DND-41 (cell line): Measurements from ENCODE around the gene DSCAML1.

Source experiments
- ATAC-seq: fragments of 200-7000 bp; cut with Tn5 transposase; 3 replicates; pipeline ENCODE4 v1.9.1; 2021; ENCODE audit warnings: low read depth; ENCODE audit not compliant: insufficient read depth
- DNase-seq: peaks from one replicate; pipeline ENCODE4 v3.0.0-alpha.2; 2020
- H2AFZ ChIP-seq: 2 replicates; pipeline ENCODE4 v1.6.0; 2012; ENCODE audit warnings: low read depth, low read length
- H3K27ac ChIP-seq: 2 replicates; pipeline ENCODE4 v1.5.1; 2012; ENCODE audit warnings: low read length, inconsistent platforms
- H3K27me3 ChIP-seq: fragments of 200-600 bp; sonication (generic); 2 replicates; pipeline ENCODE4 v1.6.0; 2012; ENCODE audit warnings: low read length, mild to moderate bottlenecking, inconsistent platforms; ENCODE audit not compliant: insufficient read depth, poor library complexity
- H3K36me3 ChIP-seq: 2 replicates; pipeline ENCODE4 v1.5.1; 2012; ENCODE audit warnings: low read length, inconsistent platforms; ENCODE audit not compliant: insufficient read depth
- H3K4me1 ChIP-seq: 2 replicates; pipeline ENCODE4 v1.5.1; 2012; ENCODE audit warnings: mild to moderate bottlenecking, low read length; ENCODE audit not compliant: insufficient read depth
- H3K4me2 ChIP-seq: 2 replicates; pipeline ENCODE4 v1.6.0; 2012; ENCODE audit warnings: mild to moderate bottlenecking, moderate library complexity, low read length, inconsistent platforms; ENCODE audit not compliant: insufficient read depth
- H3K4me3 ChIP-seq, 2 experiments: fragments of 200-600 bp in 1 of 2; shearing (Covaris generic) in 1 of 2; 2 replicates each; pipeline ENCODE4 v1.5.1; 2012 to 2016; ENCODE audit warnings: inconsistent platforms in 2 of 2, low read length in 2 of 2, mild to moderate bottlenecking in 2 of 2, low read depth in 1 of 2, moderate library complexity in 1 of 2
- H3K79me2 ChIP-seq: 2 replicates; pipeline ENCODE4 v1.6.0; 2012; ENCODE audit warnings: low read length, inconsistent platforms; ENCODE audit not compliant: insufficient read depth
- H3K9ac ChIP-seq: 2 replicates; pipeline ENCODE4 v1.6.0; 2012; ENCODE audit warnings: low read depth, mild to moderate bottlenecking, inconsistent platforms, low read length, moderate library complexity
- H3K9me3 ChIP-seq: 2 replicates; pipeline ENCODE4 v1.5.1; 2012; ENCODE audit warnings: low read length, moderate library complexity, mild to moderate bottlenecking, inconsistent platforms; ENCODE audit not compliant: insufficient read depth, severe bottlenecking
- H4K20me1 ChIP-seq: 2 replicates; pipeline ENCODE4 v1.6.0; 2012; ENCODE audit warnings: low read length; ENCODE audit not compliant: insufficient read depth
- CTCF ChIP-seq: IDR thresholded peaks from 2 replicates; pipeline ENCODE4 v1.5.1; 2012; ENCODE audit warnings: borderline replicate concordance, low read length, moderate library complexity, mild to moderate bottlenecking; ENCODE audit not compliant: poor library complexity, severe bottlenecking; ENCODE audit errors: extremely low read depth
- EZH2 ChIP-seq: IDR thresholded peaks from 3 replicates; pipeline ENCODE4 v1.6.1; 2012; ENCODE audit warnings: borderline replicate concordance, low read depth, mild to moderate bottlenecking, moderate library complexity, low read length, inconsistent platforms; ENCODE audit not compliant: severe bottlenecking

DSCAML1 gene

GRCh38 chr11:117754030-117754429 is 43.0 kb downstream of the DSCAML1 start:
- Histone ChIP-seq H3K4me3 (no peak overlapping the region), H3K4me1 (no peaks in the 10 kb centered on the region), H2AFZ (no peak overlapping the region), H3K9ac (no peak overlapping the region), H3K4me2 (no peak overlapping the region), H3K79me2 (no peaks in the 10 kb centered on the region), H3K9me3 (no peaks in the 10 kb centered on the region), H3K27me3 (no peaks in the 10 kb centered on the region), H4K20me1 (peaks cover 10% of the 10 kb centered on the region), H3K36me3 (no peaks in the 10 kb centered on the region), H3K27ac (no peak overlapping the region)
- ATAC-seq (no peak), DNase-seq (no peak)
- TF ChIP-seq CTCF (no peak), EZH2 (no peak)

GRCh38 chr11:117752721-117753237 is 44.2 kb downstream of the DSCAML1 start:
- Histone ChIP-seq H2AFZ (no peak overlapping the region), H3K4me2 (no peak overlapping the region), H3K27ac (no peak overlapping the region), H3K27me3 (no peaks in the 10 kb centered on the region), H4K20me1 (peaks cover 14% of the 10 kb centered on the region), H3K9ac (no peak overlapping the region), H3K4me1 (no peaks in the 10 kb centered on the region), H3K9me3 (no peaks in the 10 kb centered on the region), H3K79me2 (no peaks in the 10 kb centered on the region), H3K36me3 (no peaks in the 10 kb centered on the region; the same call in 1 of the 2 replicates), H3K4me3 (no peak overlapping the region)
- ATAC-seq (no peak), DNase-seq (no peak)
- no peak for TF ChIP-seq CTCF
- TF ChIP-seq EZH2: no peak

GRCh38 chr11:117752071-117752470 is 44.9 kb downstream of the DSCAML1 start:
- no peak for DNase-seq
- no peak overlapping the region for H2AFZ ChIP-seq
- no peak for TF ChIP-seq CTCF
- TF ChIP-seq EZH2: no peak
- H3K9ac ChIP-seq: no peak overlapping the region
- H3K79me2 ChIP-seq: no peaks in the 10 kb centered on the region
- no peak for ATAC-seq
- no peak overlapping the region for H3K4me2 ChIP-seq
- H3K36me3 ChIP-seq: no peaks in the 10 kb centered on the region; the same call in 1 of the 2 replicates
- H4K20me1 ChIP-seq: peaks cover 14% of the 10 kb centered on the region
- H3K9me3 ChIP-seq: no peaks in the 10 kb centered on the region
- no peaks in the 10 kb centered on the region for H3K27me3 ChIP-seq
- no peak overlapping the region for H3K4me3 ChIP-seq
- no peak overlapping the region for H3K27ac ChIP-seq
- H3K4me1 ChIP-seq: no peaks in the 10 kb centered on the region
